Mesendoderm (in vitro differentiated cells): ENCODE measurements around the gene PRKCA.

Source experiments
- DNase-seq: peaks from one replicate; pipeline ENCODE4 v3.0.0; 2013
- H2AK5ac ChIP-seq: 2 replicates; pipeline ENCODE4 v1.6.1; 2013; ENCODE audit warnings: low read length, inconsistent platforms
- H2BK120ac ChIP-seq: 2 replicates; pipeline ENCODE4 v1.6.1; 2013; ENCODE audit warnings: low read depth, mild to moderate bottlenecking, low read length, moderate library complexity, mixed read lengths
- H2BK15ac ChIP-seq: replicated peaks from 2 replicates; pipeline ENCODE4 v1.6.1; 2013; ENCODE audit warnings: low read depth, mild to moderate bottlenecking, moderate library complexity
- H2BK5ac ChIP-seq: 2 replicates; pipeline ENCODE4 v1.6.1; 2013; ENCODE audit warnings: low read length, inconsistent platforms
- H3K18ac ChIP-seq: 2 replicates; pipeline ENCODE4 v1.6.1; 2013; ENCODE audit warnings: mild to moderate bottlenecking, low read length, mixed read lengths
- H3K23ac ChIP-seq: one replicate; pipeline ENCODE4 v1.6.1; 2013; ENCODE audit warnings: low read length
- H3K27ac ChIP-seq: 2 replicates; pipeline ENCODE4 v1.5.1; 2013; ENCODE audit warnings: low read depth, mild to moderate bottlenecking, inconsistent platforms, low read length, moderate library complexity
- H3K27me3 ChIP-seq: 2 replicates; pipeline ENCODE4 v1.6.1; 2013; ENCODE audit warnings: low read length, control low read depth, mild to moderate bottlenecking, inconsistent platforms; ENCODE audit not compliant: insufficient read depth, poor library complexity
- H3K36me3 ChIP-seq: 2 replicates; pipeline ENCODE4 v1.6.1; 2013; ENCODE audit warnings: low read length, inconsistent platforms; ENCODE audit not compliant: control insufficient read depth, insufficient read depth
- H3K4ac ChIP-seq: one replicate; pipeline ENCODE4 v1.6.1; 2013; ENCODE audit warnings: low read depth, mild to moderate bottlenecking, low read length, moderate library complexity
- H3K4me1 ChIP-seq: 2 replicates; pipeline ENCODE4 v1.6.1; 2013; ENCODE audit warnings: low read depth, low read length, inconsistent platforms; ENCODE audit not compliant: control insufficient read depth
- H3K4me2 ChIP-seq: 2 replicates; pipeline ENCODE4 v1.6.1; 2013; ENCODE audit warnings: low read length
- H3K4me3 ChIP-seq: 2 replicates; pipeline ENCODE4 v1.5.1; 2013; ENCODE audit warnings: mild to moderate bottlenecking, low read length
- H3K56ac ChIP-seq: one replicate; pipeline ENCODE4 v1.6.1; 2013; ENCODE audit warnings: low read length
- H3K79me1 ChIP-seq: 2 replicates; pipeline ENCODE4 v1.6.1; 2013; ENCODE audit warnings: low read length, inconsistent platforms
- H3K79me2 ChIP-seq: 2 replicates; pipeline ENCODE4 v1.6.1; 2013; ENCODE audit warnings: mild to moderate bottlenecking, low read length; ENCODE audit not compliant: control insufficient read depth, insufficient read depth
- H3K9ac ChIP-seq: 2 replicates; pipeline ENCODE4 v1.6.1; 2013; ENCODE audit warnings: low read length, inconsistent platforms
- H4K5ac ChIP-seq: one replicate; pipeline ENCODE4 v1.6.1; 2013; ENCODE audit warnings: low read length
- H4K8ac ChIP-seq: one replicate; pipeline ENCODE4 v1.6.1; 2013; ENCODE audit warnings: low read depth, mild to moderate bottlenecking, control low read depth, low read length, moderate library complexity
- WGBS: extraction: QIAGEN DNeasy Blood & Tissue Kit; methylation state at CpG from one replicate; pipeline ENCODE4 v1.1.7; 2013; ENCODE audit warnings: low lambda C conversion rate, missing lambda C conversion rate; ENCODE audit not compliant: insufficient coverage; ENCODE audit errors: extremely low coverage; 5-methylcytosine and 5-hydroxymethylcytosine counted together

The PRKCA gene

DNA sequence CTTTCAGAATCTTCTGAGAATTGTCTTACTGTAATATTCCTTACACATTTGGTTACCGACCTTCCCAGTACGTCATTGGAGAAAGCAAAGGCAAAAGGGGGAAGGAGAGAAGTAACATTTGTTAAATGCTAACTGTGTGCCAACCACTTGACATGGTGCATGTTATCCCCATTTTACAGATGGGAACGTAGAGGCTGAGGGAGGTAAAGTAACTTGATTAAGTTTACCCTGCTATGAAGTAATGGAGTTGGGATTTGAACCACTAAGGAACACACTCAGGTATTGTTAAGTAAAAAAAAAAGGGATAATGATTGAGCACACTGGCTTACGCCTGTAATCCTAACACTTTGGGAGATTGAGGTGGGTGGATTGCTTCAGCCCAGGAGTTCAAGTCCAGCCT, 156.4 kb downstream of the PRKCA start:
- Histone ChIP-seq H3K18ac (no peak overlapping the region), H3K27me3 (no peaks in the 10 kb centered on the region), H3K4me3 (no peak overlapping the region), H3K4me1 (no peaks in the 10 kb centered on the region), H3K79me1 (no peaks in the 10 kb centered on the region), H2BK15ac (no peak overlapping the region), H3K79me2 (no peaks in the 10 kb centered on the region), H3K4me2 (no peak overlapping the region), H4K5ac (no peak overlapping the region), H3K4ac (no peak overlapping the region), H3K56ac (no peak overlapping the region), H2BK120ac (no peak overlapping the region), H3K36me3 (no peaks in the 10 kb centered on the region), H3K23ac (no peak overlapping the region), H4K8ac (no peak overlapping the region), H3K27ac (no peak overlapping the region), H3K9ac (no peak overlapping the region), H2AK5ac (no peak overlapping the region), H2BK5ac (no peak overlapping the region)
- no peak for DNase-seq
- WGBS, result no CpG with 5 or more reads among the region's 4 CpGs

DNA sequence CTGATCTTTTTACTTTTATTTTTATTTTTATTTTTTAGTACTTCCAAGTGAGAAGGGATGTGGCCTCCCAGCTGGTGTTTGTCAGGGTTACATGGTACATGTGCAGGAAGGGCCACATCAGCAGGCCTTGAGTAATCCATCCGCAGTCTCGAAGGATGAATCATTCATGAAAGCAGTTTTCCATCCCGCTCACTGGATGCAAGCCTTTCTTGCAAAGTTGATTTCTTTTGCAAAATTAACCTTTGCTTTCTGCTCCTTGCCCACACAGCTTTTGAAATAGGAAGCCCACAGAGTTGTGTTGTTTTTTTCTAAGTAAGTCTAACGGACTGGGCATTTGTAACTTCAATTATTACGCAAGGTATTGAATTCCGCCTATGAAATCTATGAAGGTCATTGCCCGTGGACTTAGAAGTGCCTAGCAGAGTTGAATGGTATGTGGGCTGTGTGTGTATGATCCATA, 157.4 kb downstream of the PRKCA start:
- DNase-seq, result peak; percentile 37
- Histone ChIP-seq H3K79me1 (no peaks in the 10 kb centered on the region), H3K79me2 (no peaks in the 10 kb centered on the region), H2BK5ac (no peak overlapping the region), H3K4me2 (no peak overlapping the region), H3K23ac (no peak overlapping the region), H3K4ac (no peak overlapping the region), H3K36me3 (no peaks in the 10 kb centered on the region), H4K5ac (no peak overlapping the region), H3K18ac (no peak overlapping the region), H3K4me1 (no peaks in the 10 kb centered on the region), H2AK5ac (no peak overlapping the region), H2BK120ac (no peak overlapping the region), H3K27me3 (no peaks in the 10 kb centered on the region), H3K27ac (no peak overlapping the region), H2BK15ac (no peak overlapping the region), H3K56ac (no peak overlapping the region), H3K4me3 (no peak overlapping the region), H4K8ac (no peak overlapping the region), H3K9ac (no peak overlapping the region)
- no CpG with 5 or more reads among the region's 7 CpGs for WGBS

DNA sequence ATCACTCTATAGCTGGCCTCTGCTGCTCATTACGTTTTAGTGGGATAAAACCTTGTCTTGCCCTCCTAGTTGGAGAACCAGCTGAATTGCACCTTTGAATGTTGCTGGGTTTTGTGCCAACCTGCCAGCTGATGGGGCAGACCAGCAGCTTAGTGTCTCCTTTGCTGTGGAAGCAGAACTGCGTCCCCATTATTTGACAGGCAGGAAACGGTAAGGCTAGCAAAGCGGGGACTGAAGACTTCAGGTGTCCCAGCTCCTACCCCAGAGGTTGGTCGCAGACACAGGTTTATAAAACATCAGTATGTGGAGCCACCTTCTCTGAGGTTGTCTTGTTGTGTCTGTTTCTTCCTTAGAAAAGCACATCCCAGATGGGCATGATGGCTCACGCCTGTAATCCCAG, 158.1 kb downstream of the PRKCA start:
- no peak overlapping the region for H3K4me2 ChIP-seq
- H2BK15ac ChIP-seq, result no peak overlapping the region
- no peak overlapping the region for H4K5ac ChIP-seq
- no peaks in the 10 kb centered on the region for H3K79me1 ChIP-seq
- H3K4ac ChIP-seq, result no peak overlapping the region
- no peaks in the 10 kb centered on the region for H3K36me3 ChIP-seq
- no peak overlapping the region for H2BK120ac ChIP-seq
- H2BK5ac ChIP-seq, result no peak overlapping the region
- DNase-seq, result no peak
- H3K27ac ChIP-seq, result no peak overlapping the region
- no peaks in the 10 kb centered on the region for H3K4me1 ChIP-seq
- no peak overlapping the region for H4K8ac ChIP-seq
- H3K27me3 ChIP-seq, result no peaks in the 10 kb centered on the region
- H3K56ac ChIP-seq, result no peak overlapping the region
- no peak overlapping the region for H3K9ac ChIP-seq
- no peak overlapping the region for H3K18ac ChIP-seq
- no CpG with 5 or more reads among the region's 6 CpGs for WGBS
- H2AK5ac ChIP-seq, result no peak overlapping the region
- no peak overlapping the region for H3K23ac ChIP-seq
- H3K4me3 ChIP-seq, result no peak overlapping the region
- H3K79me2 ChIP-seq, result no peaks in the 10 kb centered on the region

DNA sequence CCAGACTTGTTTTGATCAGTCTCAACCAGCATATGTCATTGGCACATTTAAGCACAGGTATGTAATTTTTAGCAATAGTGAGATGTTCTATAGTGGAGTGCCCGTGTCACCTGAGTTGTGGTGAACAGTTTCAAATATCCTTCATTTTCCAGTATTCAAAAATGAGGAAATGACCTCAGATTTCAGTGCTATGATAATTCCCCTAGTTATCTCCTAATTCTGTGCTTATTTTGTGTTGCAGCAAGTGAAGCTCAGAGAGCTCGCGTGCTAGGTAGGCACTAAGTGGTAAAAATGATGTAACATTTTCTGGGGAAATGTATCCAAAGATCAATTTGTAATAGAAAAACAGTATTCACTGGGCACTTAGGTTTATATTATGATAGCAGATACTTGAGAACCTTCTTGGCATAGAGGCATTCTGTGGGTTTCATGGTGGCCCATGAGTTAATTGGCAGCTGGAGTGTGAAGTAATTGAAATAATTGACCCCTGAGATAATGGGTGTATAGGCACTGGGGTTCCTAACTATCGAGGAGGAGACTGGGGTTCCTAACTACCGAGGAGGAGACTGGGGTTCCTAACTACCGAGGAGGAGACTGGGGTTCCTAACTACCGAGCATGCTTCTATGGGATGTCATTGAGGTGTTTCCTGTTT, 159.1 kb downstream of the PRKCA start:
- Histone ChIP-seq H2AK5ac (no peak overlapping the region), H3K36me3 (no peaks in the 10 kb centered on the region), H4K5ac (no peak overlapping the region), H3K27ac (no peak overlapping the region), H2BK120ac (no peak overlapping the region), H3K79me2 (no peaks in the 10 kb centered on the region), H2BK15ac (no peak overlapping the region), H2BK5ac (no peak overlapping the region), H3K18ac (no peak overlapping the region), H3K56ac (no peak overlapping the region), H3K9ac (no peak overlapping the region), H4K8ac (no peak overlapping the region), H3K79me1 (no peaks in the 10 kb centered on the region), H3K4me2 (no peak overlapping the region), H3K4ac (no peak overlapping the region), H3K4me3 (no peak overlapping the region), H3K23ac (no peak overlapping the region), H3K4me1 (no peaks in the 10 kb centered on the region), H3K27me3 (no peaks in the 10 kb centered on the region)
- no peak for DNase-seq
- no CpG with 5 or more reads among the region's 7 CpGs for WGBS

DNA sequence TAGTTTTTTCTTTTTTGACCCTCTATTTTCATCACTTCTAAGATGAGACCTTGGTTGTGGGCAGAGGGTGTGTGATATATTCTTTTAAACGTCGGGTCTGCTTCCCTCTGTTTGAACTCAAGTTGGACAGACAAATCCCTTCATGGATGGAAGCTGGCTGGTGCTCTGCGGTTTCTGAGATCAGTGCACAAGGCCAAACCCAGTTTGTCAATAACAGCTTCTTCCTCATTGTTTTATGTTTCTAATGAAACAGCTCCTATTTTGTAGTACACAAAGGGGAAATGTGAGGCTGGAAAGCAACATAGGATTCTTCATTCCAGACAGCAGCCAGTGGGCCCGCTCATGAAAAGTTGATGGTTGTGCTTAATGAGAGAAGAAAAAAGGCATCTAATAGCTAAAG, 159.6 kb downstream of the PRKCA start:
- no peaks in the 10 kb centered on the region for H3K79me2 ChIP-seq
- H2AK5ac ChIP-seq, result no peak overlapping the region
- H2BK5ac ChIP-seq, result no peak overlapping the region
- no peak overlapping the region for H3K23ac ChIP-seq
- H3K27ac ChIP-seq, result no peak overlapping the region
- no peaks in the 10 kb centered on the region for H3K36me3 ChIP-seq
- no peak overlapping the region for H2BK15ac ChIP-seq
- H2BK120ac ChIP-seq, result no peak overlapping the region
- no peak overlapping the region for H3K56ac ChIP-seq
- no peak overlapping the region for H3K4me3 ChIP-seq
- H3K27me3 ChIP-seq, result no peaks in the 10 kb centered on the region
- DNase-seq, result no peak
- H3K4me2 ChIP-seq, result no peak overlapping the region
- H3K79me1 ChIP-seq, result no peaks in the 10 kb centered on the region
- H4K8ac ChIP-seq, result no peak overlapping the region
- H3K4ac ChIP-seq, result no peak overlapping the region
- no peak overlapping the region for H3K18ac ChIP-seq
- no CpG with 5 or more reads among the region's 4 CpGs for WGBS
- no peaks in the 10 kb centered on the region for H3K4me1 ChIP-seq
- no peak overlapping the region for H3K9ac ChIP-seq
- H4K5ac ChIP-seq, result no peak overlapping the region

- Histone ChIP-seq H2AK5ac (no peak overlapping the region), H3K36me3 (no peaks in the 10 kb centered on the region), H3K23ac (no peak overlapping the region), H3K4ac (no peak overlapping the region), H4K5ac (no peak overlapping the region), H3K18ac (no peak overlapping the region), H3K27ac (no peak overlapping the region), H4K8ac (no peak overlapping the region), H3K4me2 (no peak overlapping the region), H3K56ac (no peak overlapping the region), H2BK120ac (no peak overlapping the region), H3K4me3 (no peak overlapping the region), H3K4me1 (peaks cover 5% of the 10 kb centered on the region), H3K27me3 (no peaks in the 10 kb centered on the region), H3K79me2 (no peaks in the 10 kb centered on the region), H3K79me1 (no peaks in the 10 kb centered on the region), H3K9ac (no peak overlapping the region), H2BK15ac (no peak overlapping the region), H2BK5ac (no peak overlapping the region)
- no CpG with 5 or more reads among the region's 3 CpGs for WGBS
- no peak for DNase-seq
These were observed 162.5 kb downstream of the PRKCA start for GRCh38 chr17:66464921-66465320.
